GM23338 (cell line): Measurements from ENCODE around the gene PTBP2. TPM values are rescaled to one million over a fixed set of nuclear protein-coding genes. Genes with fewer than 3 reads are reported as not detected.
A peak's percentile ranks its signal among the peaks of the same experiment; 100 is the strongest.

Source experiments
- ATAC-seq: fragments of 200-7000 bp; cut with Tn5 transposase; 3 replicates; pipeline ENCODE4 v1.9.1; 2020
- DNase-seq: peaks from one replicate; pipeline ENCODE4 v3.0.0-alpha.2; 2015; ENCODE audit warnings: low spot score
- H2AFZ ChIP-seq: fragments of 200-600 bp; sonication (generic); 2 replicates; pipeline ENCODE4 v1.8.0; 2016; ENCODE audit warnings: antibody characterized with exemption, mild to moderate bottlenecking, moderate library complexity
- H3F3A ChIP-seq: fragments of 200-600 bp; sonication (generic); replicated peaks from 2 replicates; pipeline ENCODE4 v1.8.0; 2017; ENCODE audit warnings: antibody characterized with exemption, mixed run types, low read depth
- H3K27ac ChIP-seq: fragments of 200-600 bp; sonication (generic); 2 replicates; pipeline ENCODE4 v1.6.1; 2016; ENCODE audit warnings: low read depth
- H3K27me3 ChIP-seq: fragments of 200-600 bp; sonication (generic); 2 replicates; pipeline ENCODE4 v1.8.0; 2016; ENCODE audit warnings: mild to moderate bottlenecking, mixed run types, moderate library complexity; ENCODE audit not compliant: insufficient read depth
- H3K36me3 ChIP-seq: fragments of 200-600 bp; sonication (generic); 2 replicates; pipeline ENCODE4 v1.8.0; 2016; ENCODE audit warnings: mild to moderate bottlenecking; ENCODE audit not compliant: insufficient read depth
- H3K4me1 ChIP-seq: fragments of 200-600 bp; sonication (generic); 2 replicates; pipeline ENCODE4 v1.8.0; 2016; ENCODE audit warnings: mild to moderate bottlenecking, moderate library complexity; ENCODE audit not compliant: insufficient read depth
- H3K4me2 ChIP-seq: fragments of 200-600 bp; sonication (generic); 2 replicates; pipeline ENCODE4 v1.7.1; 2017; ENCODE audit warnings: mixed run types
- H3K4me3 ChIP-seq: fragments of 200-600 bp; sonication (generic); 2 replicates; pipeline ENCODE4 v1.6.1; 2016; ENCODE audit warnings: mixed run types
- H3K79me2 ChIP-seq: fragments of 200-600 bp; sonication (generic); replicated peaks from 2 replicates; pipeline ENCODE4 v1.8.0; 2017; ENCODE audit warnings: mild to moderate bottlenecking; ENCODE audit not compliant: insufficient read depth
- H3K9me2 ChIP-seq: fragments of 200-600 bp; sonication (generic); 2 replicates; pipeline ENCODE4 v1.8.0; 2017; ENCODE audit not compliant: insufficient read depth
- H4K20me1 ChIP-seq: fragments of 200-600 bp; sonication (generic); replicated peaks from 2 replicates; pipeline ENCODE4 v1.8.0; 2017; ENCODE audit warnings: mild to moderate bottlenecking; ENCODE audit not compliant: insufficient read depth
- H3K27ac Mint-ChIP-seq: 2 replicates; pipeline ENCODE4 v1.8.0; 2020; ENCODE audit warnings: inconsistent platforms, mild to moderate bottlenecking, moderate library complexity, mixed read lengths
- H3K27me3 Mint-ChIP-seq: 3 replicates; pipeline ENCODE4 v1.8.0; 2022; ENCODE audit warnings: low read depth, mild to moderate bottlenecking, moderate library complexity, mixed read lengths, inconsistent platforms; ENCODE audit not compliant: insufficient read depth, poor library complexity
- H3K36me3 Mint-ChIP-seq: 3 replicates; pipeline ENCODE4 v1.8.0; 2021; ENCODE audit warnings: low read depth, mild to moderate bottlenecking, inconsistent platforms, moderate library complexity, mixed read lengths
- H3K4me1 Mint-ChIP-seq: 3 replicates; pipeline ENCODE4 v1.8.0; 2020; ENCODE audit warnings: mild to moderate bottlenecking, inconsistent platforms, mixed read lengths
- H3K4me3 Mint-ChIP-seq: 3 replicates; pipeline ENCODE4 v1.8.0; 2021; ENCODE audit warnings: moderate library complexity, mild to moderate bottlenecking, inconsistent platforms, mixed read lengths
- H3K9me3 Mint-ChIP-seq: 3 replicates; pipeline ENCODE4 v1.8.0; 2020; ENCODE audit warnings: moderate library complexity, mild to moderate bottlenecking, inconsistent platforms, mixed read lengths
- CTCF ChIP-seq, 2 experiments: fragments of 200-600 bp in 1 of 2; sonication (generic) in 1 of 2; conservative IDR thresholded peaks; 2 replicates each; pipeline versions ENCODE4 v1.5.1 to v1.6.1; 2016 to 2017; ENCODE audit warnings: antibody characterized with exemption in 2 of 2, low read depth in 2 of 2, mild to moderate bottlenecking in 2 of 2, moderate library complexity in 1 of 2
- ETS1 ChIP-seq: IDR thresholded peaks from 2 replicates; pipeline ENCODE4 v1.6.1; 2016; ENCODE audit warnings: antibody characterized with exemption
- EZH2 ChIP-seq: fragments of 200-600 bp; sonication (generic); IDR thresholded peaks from one replicate; pipeline ENCODE4 v1.8.0; 2017; ENCODE audit warnings: antibody characterized with exemption, mild to moderate bottlenecking, low read depth; ENCODE audit not compliant: unreplicated experiment
- EZH2phosphoT487 ChIP-seq: fragments of 200-600 bp; sonication (generic); IDR thresholded peaks from one replicate; pipeline ENCODE4 v1.8.1; 2018; ENCODE audit warnings: antibody characterized with exemption; ENCODE audit not compliant: unreplicated experiment
- JUNB ChIP-seq: IDR thresholded peaks from one replicate; pipeline ENCODE4 v1.6.1; 2016; ENCODE audit warnings: antibody characterized with exemption; ENCODE audit not compliant: unreplicated experiment
- NANOG ChIP-seq: IDR thresholded peaks from 2 replicates; pipeline ENCODE4 v1.6.1; 2016; ENCODE audit warnings: antibody characterized with exemption, borderline replicate concordance
- POLR2AphosphoS5 ChIP-seq: IDR thresholded peaks from 2 replicates; pipeline ENCODE4 v1.6.1; 2016; ENCODE audit warnings: antibody characterized with exemption, low read depth
- STAT1 ChIP-seq: IDR thresholded peaks from one replicate; pipeline ENCODE4 v1.6.1; 2016; ENCODE audit warnings: antibody characterized with exemption; ENCODE audit not compliant: unreplicated experiment
- ZNF114 ChIP-seq: fragments of 250-450 bp; sonication (Bioruptor Pico); IDR thresholded peaks from 2 replicates; pipeline ENCODE4 v1.5.0; 2020; ENCODE audit warnings: mild to moderate bottlenecking, moderate library complexity
- ZNF331 ChIP-seq: fragments of 250-450 bp; sonication (Bioruptor Pico); IDR thresholded peaks from 2 replicates; pipeline ENCODE4 v1.5.0; 2020; ENCODE audit warnings: low read depth, mild to moderate bottlenecking, moderate library complexity
- polyA plus RNA-seq: library from polyadenylated mRNA; unstranded; fragments of >200 nt; fragmentation: Nextera tagmentation; extraction: Ambion mirVana; gene quantifications from 2 replicates; pipeline ENCODE4 v1.2.1, GENCODE V29; 2016
- total RNA-seq: library from RNA; depleted of rRNA; stranded (reverse); fragments of >200 nt; shearing (Covaris generic); gene quantifications from 2 replicates; pipeline ENCODE4 v1.2.3, GENCODE V29; 2014
- TF ChIP-seq, protein P1 (sequence below): IDR thresholded peaks from one replicate; pipeline ENCODE4 v1.6.1; 2018; ENCODE audit warnings: antibody characterized with exemption; ENCODE audit not compliant: unreplicated experiment

Gene PTBP2
- total and polyA plus RNA-seq, 2 experiments from 2014 or later: 50.2 to 108 TPM

GRCh38 chr1:96721053-96721415 lies 550 bp upstream of the PTBP2 start (continued):
- TF ChIP-seq ETS1: no peak
- TF ChIP-seq STAT1: no peak
- TF ChIP-seq JUNB: no peak
- no peak for TF ChIP-seq NANOG
- no peak for TF ChIP-seq ZNF114 (CRISPR knock-in tag)
- TF ChIP-seq EZH2: no peak
- TF ChIP-seq, protein P1, sequence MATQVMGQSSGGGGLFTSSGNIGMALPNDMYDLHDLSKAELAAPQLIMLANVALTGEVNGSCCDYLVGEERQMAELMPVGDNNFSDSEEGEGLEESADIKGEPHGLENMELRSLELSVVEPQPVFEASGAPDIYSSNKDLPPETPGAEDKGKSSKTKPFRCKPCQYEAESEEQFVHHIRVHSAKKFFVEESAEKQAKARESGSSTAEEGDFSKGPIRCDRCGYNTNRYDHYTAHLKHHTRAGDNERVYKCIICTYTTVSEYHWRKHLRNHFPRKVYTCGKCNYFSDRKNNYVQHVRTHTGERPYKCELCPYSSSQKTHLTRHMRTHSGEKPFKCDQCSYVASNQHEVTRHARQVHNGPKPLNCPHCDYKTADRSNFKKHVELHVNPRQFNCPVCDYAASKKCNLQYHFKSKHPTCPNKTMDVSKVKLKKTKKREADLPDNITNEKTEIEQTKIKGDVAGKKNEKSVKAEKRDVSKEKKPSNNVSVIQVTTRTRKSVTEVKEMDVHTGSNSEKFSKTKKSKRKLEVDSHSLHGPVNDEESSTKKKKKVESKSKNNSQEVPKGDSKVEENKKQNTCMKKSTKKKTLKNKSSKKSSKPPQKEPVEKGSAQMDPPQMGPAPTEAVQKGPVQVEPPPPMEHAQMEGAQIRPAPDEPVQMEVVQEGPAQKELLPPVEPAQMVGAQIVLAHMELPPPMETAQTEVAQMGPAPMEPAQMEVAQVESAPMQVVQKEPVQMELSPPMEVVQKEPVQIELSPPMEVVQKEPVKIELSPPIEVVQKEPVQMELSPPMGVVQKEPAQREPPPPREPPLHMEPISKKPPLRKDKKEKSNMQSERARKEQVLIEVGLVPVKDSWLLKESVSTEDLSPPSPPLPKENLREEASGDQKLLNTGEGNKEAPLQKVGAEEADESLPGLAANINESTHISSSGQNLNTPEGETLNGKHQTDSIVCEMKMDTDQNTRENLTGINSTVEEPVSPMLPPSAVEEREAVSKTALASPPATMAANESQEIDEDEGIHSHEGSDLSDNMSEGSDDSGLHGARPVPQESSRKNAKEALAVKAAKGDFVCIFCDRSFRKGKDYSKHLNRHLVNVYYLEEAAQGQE: no peak
- no peak for TF ChIP-seq CTCF (conservative IDR thresholded peaks at IDR 0.05; ENCODE audit: low read depth in 2 of 2)
- no peak for TF ChIP-seq POLR2AphosphoS5

DNA sequence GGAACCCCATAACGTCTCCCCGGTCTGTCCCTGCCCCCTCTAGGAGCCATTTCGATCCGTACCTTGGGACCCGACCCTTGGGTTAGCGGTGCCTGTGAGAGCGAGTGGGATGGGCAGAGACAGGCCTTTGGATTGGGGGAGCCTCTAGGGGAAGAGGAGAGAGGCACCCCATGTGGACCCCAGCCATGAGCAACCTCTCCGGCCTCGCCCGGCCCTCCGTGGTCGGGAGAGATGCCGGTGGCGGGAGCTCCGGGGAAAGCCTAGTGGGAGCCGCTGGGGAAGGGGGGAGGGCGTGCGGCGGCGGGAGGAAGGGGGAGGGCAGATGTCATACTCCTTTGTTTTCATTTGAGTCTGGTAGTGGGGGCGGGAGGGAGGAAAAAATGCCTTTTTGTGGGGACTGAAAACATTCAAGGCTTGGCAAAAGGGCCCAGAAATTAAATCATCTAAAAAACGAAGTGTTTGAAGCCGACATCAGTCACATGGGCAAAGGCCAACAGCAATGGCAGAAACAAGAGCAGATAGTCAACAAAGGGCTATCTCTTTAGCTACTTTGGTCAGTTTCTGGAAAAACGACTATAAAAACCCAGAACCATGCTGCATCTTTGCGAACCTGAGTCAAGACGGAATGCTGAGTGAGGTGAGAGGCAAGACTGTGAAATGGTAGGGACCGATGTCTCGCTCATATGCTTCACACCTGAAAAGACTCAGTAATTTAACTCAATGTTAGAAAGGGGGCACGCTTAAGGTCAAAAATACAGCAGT lies 758 bp downstream of the PTBP2 start:
- peak; percentile 74 for ATAC-seq
- H3K79me2 ChIP-seq: peaks cover 57% of the 10 kb centered on the region
- H3K9me3 Mint-ChIP-seq: 0 out of 3 replicates have a peak, but pooled peaks cover 2% of the 10 kb centered on the region

More for the DNA sequence above, 758 bp downstream of the PTBP2 start:
- Histone ChIP-seq H3K36me3 (peaks cover 7% of the 10 kb centered on the region; the same call in 1 of the 2 replicates), H3K27ac (peak overlapping the region; percentile 95), H3K4me3 (peak overlapping the region; percentile 89), H4K20me1 (peaks cover 5% of the 10 kb centered on the region; the same call in 1 of the 2 replicates), H3K9me2 (no peaks in the 10 kb centered on the region), H3K27me3 (no peaks in the 10 kb centered on the region), H2AFZ (peak overlapping the region; percentile 82), H3K4me2 (peak overlapping the region; percentile 87), H3F3A (no peaks in the 10 kb centered on the region), H3K4me1 (peaks cover 20% of the 10 kb centered on the region)
- Mint-ChIP-seq H3K27ac (peak overlapping the region; percentile 95), H3K36me3 (peaks cover 52% of the 10 kb centered on the region), H3K27me3 (peaks cover 2% of the 10 kb centered on the region), H3K4me1 (peaks cover 27% of the 10 kb centered on the region), H3K4me3 (peak overlapping the region; percentile 97)
- peak; percentile 64 for DNase-seq
- TF ChIP-seq ETS1: no peak
- no peak for TF ChIP-seq STAT1
- no peak for TF ChIP-seq ZNF114 (CRISPR knock-in tag)
- TF ChIP-seq JUNB: no peak
- no peak for TF ChIP-seq EZH2
- no peak for TF ChIP-seq EZH2phosphoT487
- TF ChIP-seq POLR2AphosphoS5: no peak
- no peak for TF ChIP-seq ZNF331 (CRISPR knock-in tag)
